Endothelial cell of umbilical vein (primary cell): ENCODE results near the gene SUPT20HL1. TPM values are rescaled to one million over a fixed set of nuclear protein-coding genes. Genes with fewer than 3 reads are reported as not detected.

Experiments
- BruUV-seq: library from RNA; stranded (reverse); fragments of 400-500 nt; replicated peaks from 2 replicates; lab custom pipeline; 2021; lab: Mats Ljungman, UMichigan
- CTCF ChIA-PET: fragments of 300-600, 350-600 bp; sonication (Branson Sonifier 250); formaldehyde crosslinking; loops from one replicate; lab custom pipeline; 2021; ENCODE audit warnings: antibody characterized with exemption, inconsistent platforms; lab: Charles Lee
- POLR2A ChIA-PET: fragments of 300-600, 350-600 bp; sonication (Branson Sonifier 250); formaldehyde crosslinking; loops from one replicate; lab custom pipeline; 2021; ENCODE audit warnings: antibody characterized with exemption, inconsistent platforms; lab: Charles Lee
- DNase-seq: peaks from one replicate; pipeline ENCODE4 v3.0.0-alpha.2; 2011; ENCODE audit warnings: low read depth, low spot score
- FAIRE-seq: peaks from 2 replicates; lab custom pipeline; 2011; peaks lifted over from hg19 to GRCh38; lab: Jason Lieb, UNC
- H2AFZ ChIP-seq: 2 replicates; pipeline ENCODE4 v1.6.0; 2012; ENCODE audit warnings: low read depth, low read length, control low read depth, inconsistent platforms
- H3K27ac ChIP-seq: 2 replicates; pipeline ENCODE4 v1.5.1; 2011; ENCODE audit warnings: low read depth, mild to moderate bottlenecking, control low read depth, low read length, moderate library complexity; ENCODE audit not compliant: insufficient read depth
- H3K27me3 ChIP-seq, 2 experiments: 2 replicates each; pipeline versions ENCODE4 v1.6.0 to v1.6.1; 2011; ENCODE audit warnings: low read length in 2 of 2, mixed read lengths in 1 of 2; ENCODE audit not compliant: control insufficient read depth in 2 of 2, insufficient read depth in 2 of 2
- H3K36me3 ChIP-seq, 2 experiments: 2 replicates in 1 of 2; 3 replicates in 1 of 2; pipeline ENCODE4 v1.5.1; 2011; ENCODE audit warnings: low read length in 2 of 2, mild to moderate bottlenecking in 1 of 2, moderate library complexity in 1 of 2; ENCODE audit not compliant: control insufficient read depth in 2 of 2, insufficient read depth in 2 of 2; ENCODE audit errors: extremely low read depth in 1 of 2
- H3K4me1 ChIP-seq: 3 replicates; pipeline ENCODE4 v1.5.1; 2011; ENCODE audit warnings: mild to moderate bottlenecking, low read length; ENCODE audit not compliant: control insufficient read depth, insufficient read depth; ENCODE audit errors: extremely low read depth
- H3K4me2 ChIP-seq: 2 replicates; pipeline ENCODE4 v1.6.1; 2011; ENCODE audit warnings: low read length, control low read depth, mixed read lengths; ENCODE audit not compliant: insufficient read depth
- H3K4me3 ChIP-seq, 3 experiments: fragments of 200-600 bp in 1 of 3; sonication (generic), shearing (Covaris generic) in 1 of 3; replicated peaks in 1 of 3; 2 replicates each; pipeline ENCODE4 v1.5.1; 2011 to 2016; ENCODE audit warnings: control low read depth in 3 of 3, low read length in 3 of 3, mild to moderate bottlenecking in 2 of 3, inconsistent platforms in 1 of 3, low read depth in 1 of 3, moderate library complexity in 1 of 3; ENCODE audit not compliant: insufficient read depth in 1 of 3
- H3K79me2 ChIP-seq: 2 replicates; pipeline ENCODE4 v1.6.0; 2012; ENCODE audit warnings: low read length, inconsistent platforms; ENCODE audit not compliant: control insufficient read depth, insufficient read depth
- H3K9ac ChIP-seq: replicated peaks from 2 replicates; pipeline ENCODE3; 2011; ENCODE audit warnings: low read length, control low read depth; ENCODE audit not compliant: insufficient read depth; ENCODE audit errors: extremely low read depth
- H3K9me1 ChIP-seq: replicated peaks from 3 replicates; pipeline ENCODE4 v1.6.0; 2011; ENCODE audit warnings: mild to moderate bottlenecking, low read length; ENCODE audit not compliant: control insufficient read depth, insufficient read depth; ENCODE audit errors: extremely low read depth
- H3K9me3 ChIP-seq: replicated peaks from 2 replicates; pipeline ENCODE4 v1.5.1; 2012; ENCODE audit warnings: low read length, inconsistent platforms; ENCODE audit not compliant: control insufficient read depth, insufficient read depth
- H4K20me1 ChIP-seq: replicated peaks from 2 replicates; pipeline ENCODE3; 2011; ENCODE audit warnings: mild to moderate bottlenecking, low read length; ENCODE audit not compliant: control insufficient read depth, insufficient read depth; ENCODE audit errors: extremely low read depth
- CTCF ChIP-seq, 2 donors: IDR thresholded peaks; 1 replicate in 1 of 2; 2 replicates in 1 of 2; pipeline ENCODE4 v1.5.1; 2011; ENCODE audit warnings: low read length in 2 of 2, mild to moderate bottlenecking in 2 of 2, moderate library complexity in 2 of 2, control low read depth in 1 of 2, inconsistent platforms in 1 of 2, low read depth in 1 of 2; ENCODE audit not compliant: insufficient read depth in 1 of 2; ENCODE audit errors: extremely low read depth in 1 of 2
- EZH2 ChIP-seq: IDR thresholded peaks from 2 replicates; pipeline ENCODE4 v1.6.1; 2012; ENCODE audit warnings: borderline replicate concordance, low read depth, mild to moderate bottlenecking, moderate library complexity, low read length, inconsistent platforms; ENCODE audit not compliant: severe bottlenecking
- FOS ChIP-seq: IDR thresholded peaks from 2 replicates; pipeline ENCODE4 v1.6.1; 2011; ENCODE audit warnings: mild to moderate bottlenecking, low read length, moderate library complexity, borderline replicate concordance; ENCODE audit not compliant: insufficient read depth
- JUN ChIP-seq: IDR thresholded peaks from 2 replicates; pipeline ENCODE4 v1.6.1; 2011; ENCODE audit warnings: borderline replicate concordance, low read depth; ENCODE audit not compliant: insufficient read length, insufficient read depth
- MYC ChIP-seq: IDR thresholded peaks from one replicate; pipeline ENCODE4 v1.6.1; 2011; ENCODE audit warnings: mild to moderate bottlenecking, low read depth, low read length
- POLR2A ChIP-seq: IDR thresholded peaks from 2 replicates; pipeline ENCODE4 v1.6.1; 2012; ENCODE audit warnings: low read depth, mild to moderate bottlenecking, control low read depth, low read length
- POLR2AphosphoS5 ChIP-seq: IDR thresholded peaks from 2 replicates; pipeline ENCODE4 v1.6.1; 2012; ENCODE audit warnings: low read depth, mild to moderate bottlenecking, control low read depth, low read length, moderate library complexity; ENCODE audit not compliant: insufficient read depth
- dilution Hi-C: fragments of 300-500 bp; cut with MboI; formaldehyde crosslinking; loops from one replicate; pipeline ENCODE4 v1.15.0; 2019; ENCODE audit warnings: low sequenced_read_pairs; ENCODE audit not compliant: extremely low pct_ligation_motif_present
- intact Hi-C: fragments of 100-400 bp; cut with micrococcal nuclease; formaldehyde crosslinking; loops from one replicate; pipeline ENCODE4 v1.10.0; 2022
- polyA plus RNA-seq, 4 experiments: library from polyadenylated mRNA; depleted of rRNA in 3 of 4; stranded (reverse) in 3 of 4; unstranded in 1 of 4; fragments of >200 nt; gene quantifications; 2 replicates each; pipeline versions ENCODE4 v1.2.1 to v1.2.3, GENCODE V29; 2011 to 2012; ENCODE audit warnings: missing spikeins in 1 of 4
- total RNA-seq: library from RNA; stranded (reverse); gene quantifications from 2 replicates; pipeline ENCODE4 v1.2.3, GENCODE V29; 2021

The SUPT20HL1 gene
- total and polyA plus RNA-seq, 2 donors (not counting 3 experiments of a cell fraction or from before 2014, with no cell fraction given), result not detected

GRCh38 chrX:24377911-24378468, 17.6 kb downstream of the SUPT20HL1 start:
- Histone ChIP-seq H2AFZ (no peak overlapping the region), H3K36me3 (no peaks in the 10 kb centered on the region)
- CTCF ChIA-PET, result no interaction called here

More at GRCh38 chrX:24377911-24378468, 17.6 kb downstream of the SUPT20HL1 start:
- no peak overlapping the region for H3K4me2 ChIP-seq
- no peak for FAIRE-seq
- dilution Hi-C loops, result no loop called here
- peaks cover 0 to 3% of the 10 kb centered on the region in 2 experiments for H3K27me3 ChIP-seq
- POLR2A ChIA-PET, result no interaction called here
- no peak for DNase-seq
- H3K4me1 ChIP-seq, result no peaks in the 10 kb centered on the region
- H3K9ac ChIP-seq, result no peak overlapping the region
- no peak overlapping the region for H3K27ac ChIP-seq
- no peaks in the 10 kb centered on the region for H3K9me3 ChIP-seq
- H3K9me1 ChIP-seq, result no peaks in the 10 kb centered on the region
- TF ChIP-seq JUN (no peak), POLR2A (no peak), MYC (no peak), EZH2 (no peak), CTCF (IDR thresholded peaks at IDR 0.05; ENCODE audit: extremely low read depth in 1 of 2, insufficient read depth in 1 of 2, low read depth in 1 of 2, low read length in 2 of 2) (no peak), FOS (no peak), POLR2AphosphoS5 (no peak)
- BruUV-seq, result no TSS peak
- no peaks in the 10 kb centered on the region for H3K79me2 ChIP-seq
- H3K4me3 ChIP-seq, result no peak overlapping the region
- intact Hi-C loops, result no loop called here
- no peaks in the 10 kb centered on the region for H4K20me1 ChIP-seq
